HG03139 (cell line): Measurements from ENCODE around the gene THOC6.

Experiments used
- ATAC-seq: cut with Tn5 transposase; IDR thresholded peaks from one replicate; pipeline ENCODE4 v1.9.1; 2021; ENCODE audit not compliant: unreplicated experiment

Gene THOC6

GRCh38 chr16:3029491-3030221 lies 5.8 kb downstream of the THOC6 start:
- ATAC-seq, result no peak

- no peak for ATAC-seq
Observed at GRCh38 chr16:3030222-3031212, 6.7 kb downstream of the THOC6 start.

DNA sequence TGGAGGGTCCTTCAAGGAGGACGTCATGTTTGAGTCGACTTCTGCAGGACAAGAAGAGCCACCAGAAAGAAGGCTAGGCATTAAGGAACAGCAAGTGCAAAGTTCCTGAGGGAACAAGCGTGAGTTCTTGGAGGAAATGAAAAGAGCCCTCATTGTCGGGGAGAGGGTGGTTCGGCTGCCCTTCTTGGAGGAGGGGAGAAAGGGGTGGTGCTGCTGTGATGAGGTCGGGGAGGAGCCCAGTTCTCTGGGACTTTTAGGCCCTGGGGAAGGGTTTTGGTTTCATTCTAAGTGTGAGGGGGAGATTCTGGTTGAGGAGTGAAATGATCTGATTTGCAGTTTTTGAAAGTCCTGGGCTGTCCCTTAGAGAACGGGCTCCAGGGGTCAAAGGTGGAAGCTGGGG lies 8.8 kb downstream of the THOC6 start:
- ATAC-seq, result no peak

DNA sequence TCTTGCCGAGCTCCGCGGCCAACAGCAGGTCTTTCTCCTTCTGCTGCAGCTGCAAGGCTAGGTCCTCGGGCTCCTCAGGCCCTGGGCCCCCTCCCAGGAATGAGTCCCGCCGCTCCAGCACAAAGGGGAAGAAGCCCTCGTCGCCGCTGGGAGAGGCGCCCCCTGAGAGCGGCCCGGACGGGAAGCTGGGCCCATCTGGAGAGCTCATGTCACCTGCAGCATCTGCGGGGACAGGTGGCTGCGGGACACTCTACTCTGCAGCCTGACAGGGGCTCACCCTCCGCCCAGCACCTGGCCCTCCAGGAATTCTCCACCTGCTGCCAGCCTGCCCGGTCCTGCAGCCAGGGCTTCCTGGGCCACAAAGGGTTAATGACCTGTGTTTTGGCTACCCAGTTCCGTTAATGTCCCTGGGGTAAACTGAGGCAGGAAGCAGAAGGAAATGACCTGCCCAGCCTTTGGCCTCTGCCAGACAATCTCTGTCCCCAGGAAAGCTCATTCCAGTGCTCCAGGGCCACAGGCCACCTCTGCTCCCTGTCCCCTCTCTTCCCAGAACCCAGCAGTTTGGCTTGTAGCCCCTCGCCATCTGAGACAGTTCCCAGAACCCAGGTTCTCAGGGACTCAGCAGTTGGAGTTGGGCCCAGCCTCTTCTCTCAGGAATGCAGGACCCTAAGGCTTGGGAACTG lies 11.6 kb downstream of the THOC6 start:
- ATAC-seq, result no peak

GRCh38 chr16:3035972-3036725 lies 12.3 kb downstream of the THOC6 start:
- no peak for ATAC-seq

DNA sequence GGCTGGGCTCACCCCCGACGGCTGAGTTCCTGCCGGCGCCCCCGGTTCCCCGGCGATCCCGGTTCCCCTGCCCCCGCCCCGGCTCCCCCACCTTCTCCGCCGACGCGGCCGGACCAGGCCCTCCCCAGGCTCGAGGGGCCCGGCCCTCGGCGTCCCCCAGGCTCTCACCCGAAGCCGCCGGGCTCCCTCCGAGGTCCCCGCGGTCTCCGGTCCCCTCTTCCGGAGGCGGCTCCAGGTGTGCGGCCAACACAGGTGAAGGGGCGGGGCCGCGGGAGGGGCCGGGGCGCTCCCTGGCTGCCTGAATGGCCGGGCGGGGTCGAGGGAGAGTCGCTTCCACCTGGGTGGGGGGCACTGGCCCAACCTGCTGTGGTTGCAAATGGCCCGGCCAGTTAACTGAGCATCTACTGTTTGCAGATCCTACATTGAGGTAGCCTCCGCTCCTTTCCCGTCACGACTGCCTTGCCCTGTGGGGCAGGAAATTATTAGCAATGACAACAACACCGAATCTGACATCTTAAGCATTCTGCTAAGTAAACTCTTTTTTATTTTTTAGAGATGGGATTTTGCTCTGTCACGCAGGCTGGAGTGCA lies 13.0 kb downstream of the THOC6 start, which contains the start of gene BICDL2:
TSS of gene BICDL2 (minus strand) at position 219 of the 590 bp plus-strand sequence. CDS start 1,448 bp downstream, outside the sequence.
- no peak for ATAC-seq

- ATAC-seq, result no peak
Observed at GRCh38 chr16:3038256-3038655, 14.4 kb downstream of the THOC6 start.

- no peak for ATAC-seq
Observed at GRCh38 chr16:3038896-3039295, 15.1 kb downstream of the THOC6 start.

DNA sequence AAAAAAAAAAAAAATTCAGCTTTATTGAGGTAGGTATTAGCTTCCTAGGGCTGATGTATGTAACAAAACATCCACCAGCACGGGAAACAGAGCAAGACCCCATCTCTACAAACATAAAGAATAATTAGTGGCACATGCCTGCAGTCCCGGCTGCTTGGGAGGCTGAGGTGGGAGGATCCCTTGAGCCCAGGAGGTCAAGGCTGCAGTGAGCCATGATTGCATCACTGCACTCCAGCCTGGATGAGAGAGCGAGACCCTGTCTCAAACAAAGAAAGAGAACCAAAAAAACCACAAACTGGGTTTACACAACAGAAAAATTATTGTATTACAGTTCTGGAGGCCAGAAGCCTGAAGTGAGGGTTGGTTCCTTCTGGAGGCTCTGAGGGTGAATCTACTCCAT lies 18.5 kb downstream of the THOC6 start:
- ATAC-seq, result no peak

GRCh38 chr16:3044708-3045107 lies 20.9 kb downstream of the THOC6 start:
- no peak for ATAC-seq

DNA sequence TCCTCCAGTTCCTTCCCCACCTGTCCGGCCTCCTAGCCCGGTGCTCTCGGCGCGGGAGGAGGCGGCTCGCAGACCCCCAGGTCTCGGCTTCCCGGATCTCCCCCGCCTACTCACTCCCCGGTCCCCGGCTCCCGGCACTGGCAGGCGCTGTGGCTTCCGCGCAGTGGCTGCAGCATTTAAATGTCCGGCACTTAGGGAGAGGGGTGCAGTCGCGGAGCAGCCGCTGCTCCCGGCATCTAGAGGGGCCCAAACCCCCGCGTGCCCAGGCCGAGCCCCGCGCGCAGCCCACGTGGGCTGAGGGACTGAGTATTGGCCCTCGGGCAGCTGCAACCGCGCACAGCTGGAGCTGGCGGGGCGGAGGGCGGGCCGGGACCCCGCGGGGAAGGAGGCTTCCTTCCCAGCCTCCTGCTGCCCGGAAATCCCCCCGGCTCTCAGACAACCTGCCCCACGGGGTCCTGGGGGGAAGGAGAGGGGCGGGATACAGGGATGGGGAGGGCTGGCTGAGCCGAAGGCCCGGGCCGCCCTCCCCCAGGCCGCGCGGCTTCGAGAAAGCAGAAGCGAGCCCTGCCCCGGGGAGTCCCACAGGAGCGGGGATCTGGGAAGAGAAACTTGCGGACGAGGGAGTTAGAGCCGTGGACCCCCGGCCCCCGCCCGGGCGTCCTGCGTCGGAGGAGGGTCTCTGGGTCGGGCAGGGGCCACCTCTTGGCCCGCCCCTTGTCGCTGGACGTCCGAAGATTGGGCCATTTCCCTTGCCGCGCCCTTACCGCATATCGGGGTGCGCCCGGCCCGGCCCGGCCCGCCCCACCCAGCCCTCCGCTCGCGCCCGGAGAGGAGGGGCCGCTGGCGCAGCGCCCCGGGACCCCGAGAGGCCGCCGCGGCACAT lies 22.2 kb downstream of the THOC6 start, which contains the start of gene MMP25:
TSS of gene MMP25 (plus strand) at position 804 of the 883 bp plus-strand sequence. CDS start 357 bp downstream, outside the sequence.
- ATAC-seq, result no peak

DNA sequence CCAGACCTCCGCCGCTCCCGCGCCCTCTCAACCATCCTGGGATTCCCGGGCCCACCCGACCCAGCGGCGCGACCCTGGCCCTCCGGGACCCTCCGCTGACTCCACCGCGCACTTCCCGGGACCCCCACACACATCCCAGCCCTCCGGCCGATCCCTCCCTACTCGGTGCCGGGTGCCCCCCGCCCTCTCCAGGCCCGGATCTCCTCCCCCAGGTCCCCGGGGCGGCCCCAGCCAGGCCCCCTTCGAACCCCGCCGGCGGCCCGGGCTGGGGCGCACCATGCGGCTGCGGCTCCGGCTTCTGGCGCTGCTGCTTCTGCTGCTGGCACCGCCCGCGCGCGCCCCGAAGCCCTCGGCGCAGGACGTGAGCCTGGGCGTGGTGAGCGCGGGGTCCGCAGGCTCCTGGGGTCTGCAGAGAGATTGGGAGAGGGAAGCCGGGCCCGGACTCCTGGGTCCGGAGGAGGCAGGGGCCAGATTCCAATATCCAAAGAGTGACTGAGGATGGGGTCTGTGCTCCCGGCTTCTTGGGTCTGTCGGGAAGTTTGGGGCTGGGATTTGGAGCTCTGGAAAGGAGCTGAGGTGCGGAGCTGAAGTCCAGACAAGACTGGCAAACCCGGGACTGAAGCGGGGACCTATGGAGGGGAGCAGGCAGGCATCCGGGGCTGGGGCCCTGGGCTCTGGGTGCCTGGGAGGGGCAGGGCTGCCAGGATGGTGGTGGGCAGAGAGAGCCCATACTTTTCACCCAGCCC lies 23.0 kb downstream of the THOC6 start:
- ATAC-seq, result no peak

DNA sequence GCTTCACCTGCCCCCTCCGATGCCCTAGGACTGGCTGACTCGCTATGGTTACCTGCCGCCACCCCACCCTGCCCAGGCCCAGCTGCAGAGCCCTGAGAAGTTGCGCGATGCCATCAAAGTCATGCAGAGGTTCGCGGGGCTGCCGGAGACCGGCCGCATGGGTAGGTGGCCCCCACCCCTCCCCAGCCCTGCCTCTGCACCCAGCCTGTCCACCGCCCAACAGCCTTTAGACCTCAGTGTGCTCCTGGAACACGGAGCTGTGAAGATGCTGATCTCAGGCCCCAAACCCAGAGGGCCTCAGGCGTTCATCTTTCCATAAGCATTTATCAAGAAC lies 23.5 kb downstream of the THOC6 start:
- ATAC-seq, result no peak

DNA sequence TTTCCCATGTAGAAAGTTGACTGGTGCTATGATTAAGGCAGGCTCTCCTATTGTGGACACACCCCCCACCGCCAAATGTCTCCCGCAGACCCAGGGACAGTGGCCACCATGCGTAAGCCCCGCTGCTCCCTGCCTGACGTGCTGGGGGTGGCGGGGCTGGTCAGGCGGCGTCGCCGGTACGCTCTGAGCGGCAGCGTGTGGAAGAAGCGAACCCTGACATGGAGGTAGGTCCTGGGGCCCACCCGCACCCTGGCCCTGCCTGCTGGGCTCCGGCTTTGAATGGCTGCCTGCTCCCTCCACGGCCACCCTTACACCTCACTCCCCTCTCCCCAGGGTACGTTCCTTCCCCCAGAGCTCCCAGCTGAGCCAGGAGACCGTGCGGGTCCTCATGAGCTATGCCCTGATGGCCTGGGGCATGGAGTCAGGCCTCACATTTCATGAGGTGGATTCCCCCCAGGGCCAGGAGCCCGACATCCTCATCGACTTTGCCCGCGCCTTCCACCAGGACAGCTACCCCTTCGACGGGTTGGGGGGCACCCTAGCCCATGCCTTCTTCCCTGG lies 26.2 kb downstream of the THOC6 start:
- no peak for ATAC-seq

- no peak for ATAC-seq
Observed at GRCh38 chr16:3050487-3050886, 26.7 kb downstream of the THOC6 start.

DNA sequence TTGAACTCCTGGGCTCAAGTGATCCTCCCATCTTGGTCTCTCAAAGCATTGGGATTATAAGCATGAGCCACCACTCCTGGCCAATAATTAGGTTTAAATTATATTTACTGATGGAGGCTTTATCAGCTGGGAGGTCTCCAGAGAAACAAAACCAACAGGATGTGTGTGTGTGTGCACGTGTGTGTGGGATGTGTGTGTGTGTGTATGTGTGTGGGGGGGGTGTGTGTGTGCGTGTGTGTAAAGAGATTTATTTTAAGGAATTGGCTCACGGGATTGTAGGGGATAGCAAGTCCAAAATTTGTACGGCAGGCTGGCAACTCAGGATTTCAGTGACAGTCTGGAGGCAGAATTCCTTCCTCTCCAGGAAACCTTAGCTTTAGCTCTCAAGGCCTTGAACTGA lies 27.2 kb downstream of the THOC6 start:
- no peak for ATAC-seq

GRCh38 chr16:3051494-3051893 lies 27.7 kb downstream of the THOC6 start:
- no peak for ATAC-seq
